ENCODE data around the gene KCNK18. TPM values are rescaled to one million over a fixed set of nuclear protein-coding genes. Genes with fewer than 3 reads are reported as not detected.

Gene KCNK18
- total RNA-seq, 1 donor from 2014 or later = not detected

- peak; percentile 35 for DNase-seq (ENCODE audit: low read depth)
- H4K20me1 ChIP-seq (ENCODE audit: insufficient read depth, low read length) = no peaks in the 10 kb centered on the region
- no peaks in the 10 kb centered on the region for H3K79me2 ChIP-seq (ENCODE audit: insufficient read depth, low read length)
- H3K27ac ChIP-seq (ENCODE audit: low read depth, low read length) = no peak overlapping the region
- no peaks in the 10 kb centered on the region for H3K36me3 Mint-ChIP-seq (ENCODE audit: low read depth, unreplicated experiment)
- peaks cover 73% of the 10 kb centered on the region for H3K27me3 Mint-ChIP-seq (ENCODE audit: low read depth, unreplicated experiment)
- no peaks in the 10 kb centered on the region for H3K9me3 ChIP-seq (ENCODE audit: insufficient read depth, low read depth, low read length)
- H2AFZ ChIP-seq (ENCODE audit: low read depth, low read length) = peak overlapping the region; percentile 90
- H3K4me1 Mint-ChIP-seq (ENCODE audit: low read depth, unreplicated experiment) = peaks cover 4% of the 10 kb centered on the region
- H3K27ac Mint-ChIP-seq (ENCODE audit: unreplicated experiment) = no peak overlapping the region
- no peak overlapping the region for H3K9ac ChIP-seq (ENCODE audit: low read length)
- H3K4me3 ChIP-seq (ENCODE audit: insufficient read depth, low read depth, low read length) = peak overlapping the region; percentile 57
- no peaks in the 10 kb centered on the region for H3K36me3 ChIP-seq (ENCODE audit: insufficient read depth, low read length)
- TF ChIP-seq, protein P1, sequence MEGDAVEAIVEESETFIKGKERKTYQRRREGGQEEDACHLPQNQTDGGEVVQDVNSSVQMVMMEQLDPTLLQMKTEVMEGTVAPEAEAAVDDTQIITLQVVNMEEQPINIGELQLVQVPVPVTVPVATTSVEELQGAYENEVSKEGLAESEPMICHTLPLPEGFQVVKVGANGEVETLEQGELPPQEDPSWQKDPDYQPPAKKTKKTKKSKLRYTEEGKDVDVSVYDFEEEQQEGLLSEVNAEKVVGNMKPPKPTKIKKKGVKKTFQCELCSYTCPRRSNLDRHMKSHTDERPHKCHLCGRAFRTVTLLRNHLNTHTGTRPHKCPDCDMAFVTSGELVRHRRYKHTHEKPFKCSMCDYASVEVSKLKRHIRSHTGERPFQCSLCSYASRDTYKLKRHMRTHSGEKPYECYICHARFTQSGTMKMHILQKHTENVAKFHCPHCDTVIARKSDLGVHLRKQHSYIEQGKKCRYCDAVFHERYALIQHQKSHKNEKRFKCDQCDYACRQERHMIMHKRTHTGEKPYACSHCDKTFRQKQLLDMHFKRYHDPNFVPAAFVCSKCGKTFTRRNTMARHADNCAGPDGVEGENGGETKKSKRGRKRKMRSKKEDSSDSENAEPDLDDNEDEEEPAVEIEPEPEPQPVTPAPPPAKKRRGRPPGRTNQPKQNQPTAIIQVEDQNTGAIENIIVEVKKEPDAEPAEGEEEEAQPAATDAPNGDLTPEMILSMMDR (IDR thresholded peaks at IDR 0.05; ENCODE audit: insufficient read depth, low read depth, low read length) = peak; percentile 88
- TF ChIP-seq EZH2 (IDR thresholded peaks at IDR 0.05; ENCODE audit: insufficient read depth, low read length) = no peak
- peak overlapping the region; percentile 86 for H3K4me3 Mint-ChIP-seq (ENCODE audit: unreplicated experiment)
- H3K9me3 Mint-ChIP-seq (ENCODE audit: unreplicated experiment) = no peaks in the 10 kb centered on the region
- H3K4me2 ChIP-seq (ENCODE audit: low read length) = peak overlapping the region; percentile 92
- peaks cover 10% of the 10 kb centered on the region for H3K4me1 ChIP-seq (ENCODE audit: insufficient read depth, low read length)
- H3K27me3 ChIP-seq (ENCODE audit: insufficient read depth, low read length) = peaks cover 29% of the 10 kb centered on the region
- peak; percentile 23 for FAIRE-seq
Measured at GRCh38 chr10:117175901-117176534, 21.3 kb upstream of the KCNK18 start.

DNA sequence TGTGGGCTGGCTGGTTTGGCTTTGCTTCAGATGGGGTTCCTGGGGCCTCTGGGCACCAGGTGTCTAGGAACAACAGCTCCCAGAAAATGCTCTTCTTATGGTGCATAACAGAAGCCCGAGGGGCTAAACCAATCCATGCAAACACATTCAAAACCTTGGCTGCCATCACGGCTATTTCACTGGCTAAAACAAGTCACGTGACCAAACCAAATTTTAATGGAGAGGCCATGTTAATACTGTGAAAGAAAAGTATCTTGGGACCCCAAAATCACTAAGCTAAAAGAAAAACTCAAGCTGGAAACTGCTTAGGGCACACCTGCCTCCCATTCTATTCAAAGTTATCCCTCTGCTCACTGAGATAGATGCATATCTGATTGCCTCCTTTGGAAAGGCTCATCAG lies 19.1 kb upstream of the KCNK18 start:
- TF ChIP-seq, protein P1 (IDR thresholded peaks at IDR 0.05; ENCODE audit: insufficient read depth, low read depth, low read length) = no peak
- TF ChIP-seq EZH2 (IDR thresholded peaks at IDR 0.05; ENCODE audit: insufficient read depth, low read length) = no peak
- no peak for FAIRE-seq
- H3K9me3 ChIP-seq (ENCODE audit: insufficient read depth, low read depth, low read length) = no peaks in the 10 kb centered on the region
- no peak overlapping the region for H3K4me2 ChIP-seq (ENCODE audit: low read length)
- H3K4me3 ChIP-seq (ENCODE audit: insufficient read depth, low read depth, low read length) = no peak overlapping the region
- H3K27me3 ChIP-seq (ENCODE audit: insufficient read depth, low read length) = peaks cover 9% of the 10 kb centered on the region
- no peak overlapping the region for H2AFZ ChIP-seq (ENCODE audit: low read depth, low read length)
- Mint-ChIP-seq H3K27me3 (ENCODE audit: low read depth, unreplicated experiment) (peaks cover 61% of the 10 kb centered on the region), H3K4me3 (ENCODE audit: unreplicated experiment) (no peak overlapping the region), H3K36me3 (ENCODE audit: low read depth, unreplicated experiment) (no peaks in the 10 kb centered on the region), H3K27ac (ENCODE audit: unreplicated experiment) (no peak overlapping the region), H3K9me3 (ENCODE audit: unreplicated experiment) (no peaks in the 10 kb centered on the region), H3K4me1 (ENCODE audit: low read depth, unreplicated experiment) (peaks cover 4% of the 10 kb centered on the region)
- H3K36me3 ChIP-seq (ENCODE audit: insufficient read depth, low read length) = no peaks in the 10 kb centered on the region
- H3K27ac ChIP-seq (ENCODE audit: low read depth, low read length) = no peak overlapping the region
- no peak for DNase-seq (ENCODE audit: low read depth)
- peaks cover 10% of the 10 kb centered on the region for H3K4me1 ChIP-seq (ENCODE audit: insufficient read depth, low read length)
- no peak overlapping the region for H3K9ac ChIP-seq (ENCODE audit: low read length)
- no peaks in the 10 kb centered on the region for H4K20me1 ChIP-seq (ENCODE audit: insufficient read depth, low read length)
- H3K79me2 ChIP-seq (ENCODE audit: insufficient read depth, low read length) = no peaks in the 10 kb centered on the region

DNA sequence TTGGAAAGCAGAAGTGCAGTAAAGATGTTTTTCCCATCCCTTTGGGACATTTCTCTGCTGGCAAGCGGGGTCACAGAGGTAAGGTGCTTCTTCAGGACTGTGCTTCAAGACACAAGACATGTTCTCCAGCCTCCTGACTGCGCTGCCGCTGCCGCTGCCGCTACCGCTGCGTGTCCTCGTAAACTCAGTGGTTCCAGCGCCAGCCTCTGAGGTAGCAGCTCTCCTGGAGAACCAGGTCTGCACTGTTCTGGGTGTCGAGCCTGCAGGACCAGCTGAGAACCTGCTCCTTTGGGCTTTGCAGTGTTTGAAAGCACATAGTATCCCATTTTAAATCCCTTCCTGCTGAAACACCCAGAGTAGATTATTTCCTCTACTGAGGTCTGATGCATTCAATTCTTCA lies 13.0 kb upstream of the KCNK18 start:
- DNase-seq (ENCODE audit: low read depth) (no peak), FAIRE-seq (no peak)

More for the DNA sequence above, 13.0 kb upstream of the KCNK18 start:
- H3K36me3 Mint-ChIP-seq (ENCODE audit: low read depth, unreplicated experiment) = no peaks in the 10 kb centered on the region
- no peaks in the 10 kb centered on the region for H3K36me3 ChIP-seq (ENCODE audit: insufficient read depth, low read length)
- no peaks in the 10 kb centered on the region for H4K20me1 ChIP-seq (ENCODE audit: insufficient read depth, low read length)
- no peaks in the 10 kb centered on the region for H3K9me3 Mint-ChIP-seq (ENCODE audit: unreplicated experiment)
- H3K27ac Mint-ChIP-seq (ENCODE audit: unreplicated experiment) = no peak overlapping the region
- no peaks in the 10 kb centered on the region for H3K9me3 ChIP-seq (ENCODE audit: insufficient read depth, low read depth, low read length)
- H3K4me3 Mint-ChIP-seq (ENCODE audit: unreplicated experiment) = no peak overlapping the region
- no peak overlapping the region for H3K27ac ChIP-seq (ENCODE audit: low read depth, low read length)
- H3K4me1 ChIP-seq (ENCODE audit: insufficient read depth, low read length) = peaks cover 7% of the 10 kb centered on the region
- peaks cover 31% of the 10 kb centered on the region for H3K27me3 Mint-ChIP-seq (ENCODE audit: low read depth, unreplicated experiment)
- peaks cover 3% of the 10 kb centered on the region for H3K27me3 ChIP-seq (ENCODE audit: insufficient read depth, low read length)
- H3K4me3 ChIP-seq (ENCODE audit: insufficient read depth, low read depth, low read length) = no peak overlapping the region
- H3K79me2 ChIP-seq (ENCODE audit: insufficient read depth, low read length) = no peaks in the 10 kb centered on the region
- TF ChIP-seq EZH2 (IDR thresholded peaks at IDR 0.05; ENCODE audit: insufficient read depth, low read length) = no peak
- TF ChIP-seq, protein P1 (IDR thresholded peaks at IDR 0.05; ENCODE audit: insufficient read depth, low read depth, low read length) = no peak
- no peak overlapping the region for H3K9ac ChIP-seq (ENCODE audit: low read length)
- H2AFZ ChIP-seq (ENCODE audit: low read depth, low read length) = no peak overlapping the region
- no peak overlapping the region for H3K4me2 ChIP-seq (ENCODE audit: low read length)
- peaks cover 7% of the 10 kb centered on the region for H3K4me1 Mint-ChIP-seq (ENCODE audit: low read depth, unreplicated experiment)

Data from astrocyte (in vitro differentiated cells and primary cell).